Skeletal muscle cell (primary cell): ENCODE measurements around the gene IPCEF1.
"Not testable (repeated sequence)": the region's sequence is repeated elsewhere in the genome, so short reads cannot be mapped to it uniquely, and the experiment has no call there.

Source experiments
- DNase-seq: peaks from one replicate; pipeline ENCODE4 v3.0.0-alpha.2; 2010; ENCODE audit warnings: low read depth
- H3K4me3 ChIP-seq: 2 replicates; pipeline ENCODE4 v1.5.1; 2011; ENCODE audit warnings: low read depth, mild to moderate bottlenecking, control low read depth, low read length, moderate library complexity

The IPCEF1 gene

GRCh38 chr6:154343473-154344308 lies 12.9 kb downstream of the IPCEF1 start:
- no peak overlapping the region for H3K4me3 ChIP-seq
- DNase-seq, result no peak

GRCh38 chr6:154341871-154342270 lies 14.7 kb downstream of the IPCEF1 start:
- DNase-seq, result no peak
- H3K4me3 ChIP-seq, result no peak overlapping the region

- no peak overlapping the region for H3K4me3 ChIP-seq
- DNase-seq, result no peak
Measured at GRCh38 chr6:154341336-154341735, 15.3 kb downstream of the IPCEF1 start.

- DNase-seq, result no peak
- no peak overlapping the region for H3K4me3 ChIP-seq
Measured at GRCh38 chr6:154337406-154338005, 19.1 kb downstream of the IPCEF1 start.

- not testable (repeated sequence) for DNase-seq, H3K4me3 ChIP-seq
Measured at GRCh38 chr6:154334147-154334546, 22.5 kb downstream of the IPCEF1 start.

GRCh38 chr6:154331750-154332149 lies 24.9 kb downstream of the IPCEF1 start:
- no peak overlapping the region for H3K4me3 ChIP-seq
- DNase-seq, result no peak

- H3K4me3 ChIP-seq, result no peak overlapping the region
- no peak for DNase-seq
Measured at GRCh38 chr6:154329350-154330170, 27.0 kb downstream of the IPCEF1 start.

GRCh38 chr6:154327313-154327712 lies 29.3 kb downstream of the IPCEF1 start:
- not testable (repeated sequence) for DNase-seq

GRCh38 chr6:154325142-154325541 lies 31.5 kb downstream of the IPCEF1 start:
- no peak for DNase-seq
- no peak overlapping the region for H3K4me3 ChIP-seq

More at GRCh38 chr6:154327313-154327712, 29.3 kb downstream of the IPCEF1 start:
- H3K4me3 ChIP-seq, result not testable (repeated sequence)

GRCh38 chr6:154320181-154320580 lies 36.4 kb downstream of the IPCEF1 start:
- no peak for DNase-seq
- no peak overlapping the region for H3K4me3 ChIP-seq

- DNase-seq, result no peak
- no peak overlapping the region for H3K4me3 ChIP-seq
Measured at GRCh38 chr6:154319231-154319858, 37.3 kb downstream of the IPCEF1 start.

GRCh38 chr6:154318721-154319120 lies 37.9 kb downstream of the IPCEF1 start:
- no peak overlapping the region for H3K4me3 ChIP-seq
- no peak for DNase-seq

- no peak overlapping the region for H3K4me3 ChIP-seq
- no peak for DNase-seq
Measured at GRCh38 chr6:154316131-154316530, 40.5 kb downstream of the IPCEF1 start.

- DNase-seq, result no peak
- no peak overlapping the region for H3K4me3 ChIP-seq
Measured at GRCh38 chr6:154314084-154314483, 42.5 kb downstream of the IPCEF1 start.

- DNase-seq, result no peak
- H3K4me3 ChIP-seq, result no peak overlapping the region
Measured at GRCh38 chr6:154308986-154309385, 47.6 kb downstream of the IPCEF1 start.

- H3K4me3 ChIP-seq, result no peak overlapping the region
- DNase-seq, result no peak
Measured at GRCh38 chr6:154307696-154308425, 48.7 kb downstream of the IPCEF1 start.

- not testable (repeated sequence) for H3K4me3 ChIP-seq, DNase-seq
Measured at GRCh38 chr6:154307147-154307546, 49.5 kb downstream of the IPCEF1 start.

GRCh38 chr6:154306696-154307095 lies 49.9 kb downstream of the IPCEF1 start:
- H3K4me3 ChIP-seq, result no peak overlapping the region
- DNase-seq, result no peak

GRCh38 chr6:154304191-154304590 lies 52.4 kb downstream of the IPCEF1 start:
- H3K4me3 ChIP-seq, result no peak overlapping the region
- DNase-seq, result no peak
